Measurements from ENCODE around the gene ITGA4. TPM values are rescaled to one million over a fixed set of nuclear protein-coding genes. Genes with fewer than 3 reads are reported as not detected.
"Not testable (repeated sequence)": the region's sequence is repeated elsewhere in the genome, so short reads cannot be mapped to it uniquely, and the experiment has no call there.

ITGA4 gene
- polyA plus RNA-seq, 6 donors from 2014 or later = 129 to 160 (median 153) TPM

DNA sequence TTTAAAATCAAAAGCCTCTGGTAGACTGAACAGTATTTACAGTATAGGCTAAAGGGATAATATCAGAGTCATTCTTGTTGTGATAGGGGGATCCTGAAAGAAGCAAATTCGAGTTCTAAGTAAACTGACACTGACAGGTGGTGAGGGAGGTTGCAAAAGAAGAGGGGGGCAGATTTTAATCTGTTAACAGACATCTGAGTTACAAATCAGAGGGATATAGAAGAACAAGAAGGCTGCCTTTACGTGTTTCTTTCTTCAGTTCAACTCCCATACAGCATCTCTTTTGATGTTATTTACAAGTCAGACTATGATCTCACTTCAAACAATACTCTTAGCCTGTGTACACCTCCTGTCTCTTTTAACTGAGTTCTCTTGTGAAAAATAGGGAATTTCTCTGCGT is 16.3 kb upstream of the ITGA4 start:
- H3K9me3 Mint-ChIP-seq = no peaks in the 10 kb centered on the region
- DNase-seq = no peak
- no peak for ATAC-seq (ENCODE audit: low read depth in 2 of 2)
- no peak overlapping the region for H3K4me3 Mint-ChIP-seq
- H3K27me3 Mint-ChIP-seq = no peaks in the 10 kb centered on the region
- H3K4me1 Mint-ChIP-seq = peaks cover 24 to 43% (median 37%) of the 10 kb centered on the region in 3 donors
- H3K27ac Mint-ChIP-seq = peak overlapping the region in 2 of 6 donors; percentile 9 to 89
- no peaks in the 10 kb centered on the region for H3K36me3 Mint-ChIP-seq

DNA sequence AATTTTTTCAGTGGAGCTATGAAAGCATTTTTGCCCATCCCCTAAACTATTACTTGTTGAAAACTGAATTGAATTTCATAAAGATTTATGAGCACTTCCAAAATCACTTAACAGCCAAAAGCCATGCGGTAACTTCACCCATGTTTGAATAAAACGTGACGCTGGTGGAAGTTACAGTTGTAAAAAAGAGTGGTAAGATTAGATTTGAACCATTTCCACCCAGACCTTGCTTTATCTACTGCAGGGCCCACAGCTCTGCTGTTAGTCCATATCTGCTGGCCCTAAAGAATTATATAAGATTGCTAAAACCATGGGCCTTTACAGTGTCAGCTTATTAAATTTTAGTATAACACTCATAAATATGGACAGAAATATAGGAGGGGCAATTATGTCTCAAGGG is 15.5 kb upstream of the ITGA4 start:
- peak overlapping the region in 1 of 6 donors; percentile 78 for H3K27ac Mint-ChIP-seq
- H3K4me3 Mint-ChIP-seq = no peak overlapping the region
- no peaks in the 10 kb centered on the region for H3K27me3 Mint-ChIP-seq
- H3K36me3 Mint-ChIP-seq = no peaks in the 10 kb centered on the region
- ATAC-seq (ENCODE audit: low read depth in 2 of 2) = no peak
- peaks cover 24 to 44% (median 44%) of the 10 kb centered on the region in 3 donors for H3K4me1 Mint-ChIP-seq
- no peaks in the 10 kb centered on the region for H3K9me3 Mint-ChIP-seq
- no peak for DNase-seq

DNA sequence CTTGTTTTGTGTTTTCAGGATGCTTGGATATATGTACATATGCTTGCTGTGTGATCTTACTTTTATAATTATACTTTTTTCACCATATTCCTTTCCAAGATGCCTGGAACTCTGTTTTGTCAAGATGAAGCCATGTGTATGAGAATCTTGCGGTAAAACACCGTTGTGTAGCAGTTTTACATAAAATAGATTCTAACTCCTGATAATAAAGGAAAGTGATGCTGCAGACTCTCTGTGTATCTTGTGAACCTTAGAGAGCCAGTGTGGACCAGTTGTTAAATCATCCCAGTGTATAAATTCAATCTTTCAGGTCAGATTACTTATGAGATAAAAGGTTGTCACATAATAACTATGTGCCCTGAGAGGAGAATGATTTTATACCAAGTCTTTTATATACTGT is 12.5 kb upstream of the ITGA4 start:
- Mint-ChIP-seq H3K36me3 (no peaks in the 10 kb centered on the region), H3K27ac (peak overlapping the region in 1 of 6 donors; percentile 35), H3K9me3 (no peaks in the 10 kb centered on the region), H3K27me3 (no peaks in the 10 kb centered on the region), H3K4me3 (peak overlapping the region in 1 of 8 donors; percentile 6), H3K4me1 (peaks cover 26 to 36% (median 32%) of the 10 kb centered on the region in 3 donors)
- DNase-seq (no peak), ATAC-seq (ENCODE audit: low read depth in 2 of 2) (no peak)

DNA sequence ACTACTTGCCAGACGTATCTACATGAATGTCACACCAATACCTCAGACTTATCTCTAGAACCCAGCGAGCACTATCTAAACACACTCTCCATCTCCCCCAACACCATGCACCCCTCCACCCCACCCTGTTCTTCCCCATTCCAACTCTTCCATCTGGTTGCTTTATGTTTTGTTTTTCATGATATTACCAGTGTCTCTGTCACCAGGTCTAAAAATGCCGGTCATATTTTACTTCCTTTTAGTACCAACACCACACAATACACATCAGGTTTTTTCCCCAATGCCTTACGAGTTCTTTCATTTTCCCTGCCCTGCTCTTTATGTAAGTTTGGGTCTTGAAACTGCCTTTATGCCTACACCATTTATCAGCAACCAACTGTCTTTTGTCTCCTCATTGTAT is 10.2 kb upstream of the ITGA4 start:
- H3K4me1 Mint-ChIP-seq = peaks cover 26 to 42% (median 26%) of the 10 kb centered on the region in 3 donors
- ATAC-seq (ENCODE audit: low read depth in 2 of 2) = peak; percentile 91 to 98
- no peaks in the 10 kb centered on the region for H3K36me3 Mint-ChIP-seq
- H3K9me3 Mint-ChIP-seq = no peaks in the 10 kb centered on the region
- no peak for DNase-seq
- H3K27me3 Mint-ChIP-seq = no peaks in the 10 kb centered on the region
- H3K27ac Mint-ChIP-seq = peak overlapping the region in 5 of 6 donors; percentile 14 to 70 (median 38)
- H3K4me3 Mint-ChIP-seq = peak overlapping the region in 7 of 8 donors; percentile 4 to 63 (median 14)

DNA sequence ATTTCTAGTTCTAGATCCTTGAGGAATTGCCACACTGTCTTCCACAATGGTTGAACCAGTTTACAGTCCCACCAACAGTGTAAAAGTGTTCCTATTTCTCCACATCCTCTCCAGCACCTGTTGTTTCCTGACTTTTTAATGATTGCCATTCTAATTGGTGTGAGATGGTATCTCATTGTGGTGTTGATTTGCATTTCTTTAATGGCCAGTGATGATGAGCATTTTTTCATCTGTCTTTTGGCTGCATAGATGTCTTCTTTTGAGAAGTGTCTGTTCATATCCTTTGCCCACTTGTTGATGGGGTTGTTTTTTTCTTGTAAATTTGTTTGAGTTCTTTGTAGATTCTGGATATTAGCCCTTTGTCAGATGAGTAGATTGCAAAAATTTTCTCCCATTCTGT is 7.9 kb upstream of the ITGA4 start:
- DNase-seq; H3K27ac Mint-ChIP-seq; H3K36me3 Mint-ChIP-seq; ATAC-seq (ENCODE audit: low read depth in 2 of 2); H3K27me3 Mint-ChIP-seq; H3K4me3 Mint-ChIP-seq; H3K9me3 Mint-ChIP-seq: not testable (repeated sequence)
- H3K4me1 Mint-ChIP-seq = peaks cover 22 to 44% (median 26%) of the 10 kb centered on the region in 3 donors

DNA sequence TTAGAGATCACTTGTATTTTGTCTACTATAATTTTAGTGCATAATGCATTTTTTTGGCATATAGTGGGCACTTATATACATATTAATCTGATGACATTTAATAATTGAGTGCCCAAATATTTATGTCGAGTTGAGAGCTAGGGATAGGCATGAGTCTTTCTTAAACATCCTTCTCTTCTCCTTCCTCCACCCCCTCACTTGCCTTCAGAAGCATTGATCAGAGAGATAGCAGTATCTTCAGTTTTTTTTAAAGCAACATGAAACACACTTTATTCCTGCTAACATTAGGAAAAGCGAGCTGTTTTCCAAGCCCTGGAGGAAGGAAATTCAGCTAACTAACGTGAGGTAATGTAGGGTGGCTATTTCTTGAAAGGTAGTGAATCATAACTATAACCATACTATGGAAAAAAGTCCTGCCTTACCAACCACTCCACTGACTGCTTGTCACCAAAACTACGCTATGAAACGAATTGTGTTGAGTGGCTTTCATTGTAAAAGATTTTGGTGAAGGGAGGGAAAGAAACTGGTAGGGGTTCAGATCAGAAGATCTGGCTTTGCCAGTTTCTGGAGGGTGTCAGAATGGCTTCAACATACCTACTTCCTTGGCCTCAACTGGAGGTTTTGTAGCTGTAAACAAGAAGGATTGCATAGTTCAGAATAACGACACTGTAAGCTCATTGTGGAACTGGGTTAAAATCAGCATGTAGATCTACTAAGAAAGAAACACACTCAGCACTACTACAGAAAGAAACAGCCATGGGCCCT is 2.3 kb upstream of the ITGA4 start:
- DNase-seq = no peak
- Mint-ChIP-seq H3K4me1 (peaks cover 39 to 45% (median 40%) of the 10 kb centered on the region in 3 donors), H3K27ac (peak overlapping the region in 5 of 6 donors; percentile 10 to 94 (median 86)), H3K36me3 (peaks cover 0 to 9% of the 10 kb centered on the region in 2 donors), H3K27me3 (no peaks in the 10 kb centered on the region), H3K9me3 (peaks cover 0 to 5% (median 0%) of the 10 kb centered on the region in 7 donors), H3K4me3 (peak overlapping the region in 3 of 8 donors; percentile 91 to 100 (median 93))
- ATAC-seq (ENCODE audit: low read depth in 2 of 2) = no peak

DNA sequence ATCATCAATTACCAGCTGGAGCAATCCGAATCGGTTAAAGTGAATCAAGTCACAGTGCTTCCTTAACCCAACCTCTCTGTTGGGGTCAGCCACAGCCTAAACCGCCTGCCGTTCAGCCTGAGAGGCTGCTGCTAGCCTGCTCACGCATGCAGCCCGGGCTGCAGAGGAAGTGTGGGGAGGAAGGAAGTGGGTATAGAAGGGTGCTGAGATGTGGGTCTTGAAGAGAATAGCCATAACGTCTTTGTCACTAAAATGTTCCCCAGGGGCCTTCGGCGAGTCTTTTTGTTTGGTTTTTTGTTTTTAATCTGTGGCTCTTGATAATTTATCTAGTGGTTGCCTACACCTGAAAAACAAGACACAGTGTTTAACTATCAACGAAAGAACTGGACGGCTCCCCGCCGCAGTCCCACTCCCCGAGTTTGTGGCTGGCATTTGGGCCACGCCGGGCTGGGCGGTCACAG is 496 bp upstream of the ITGA4 start:
- H3K4me3 Mint-ChIP-seq = peak overlapping the region; percentile 91 to 100 (median 96)
- peaks cover 49 to 60% (median 55%) of the 10 kb centered on the region in 3 donors for H3K4me1 Mint-ChIP-seq
- DNase-seq (peak; percentile 92), ATAC-seq (ENCODE audit: low read depth in 2 of 2) (peak; percentile 80 to 84)
- H3K9me3 Mint-ChIP-seq = peaks cover 0 to 5% (median 0%) of the 10 kb centered on the region in 7 donors
- H3K27me3 Mint-ChIP-seq = no peaks in the 10 kb centered on the region
- H3K27ac Mint-ChIP-seq = peak overlapping the region; percentile 86 to 100 (median 98)
- H3K36me3 Mint-ChIP-seq = peaks cover 0 to 9% of the 10 kb centered on the region in 2 donors

DNA sequence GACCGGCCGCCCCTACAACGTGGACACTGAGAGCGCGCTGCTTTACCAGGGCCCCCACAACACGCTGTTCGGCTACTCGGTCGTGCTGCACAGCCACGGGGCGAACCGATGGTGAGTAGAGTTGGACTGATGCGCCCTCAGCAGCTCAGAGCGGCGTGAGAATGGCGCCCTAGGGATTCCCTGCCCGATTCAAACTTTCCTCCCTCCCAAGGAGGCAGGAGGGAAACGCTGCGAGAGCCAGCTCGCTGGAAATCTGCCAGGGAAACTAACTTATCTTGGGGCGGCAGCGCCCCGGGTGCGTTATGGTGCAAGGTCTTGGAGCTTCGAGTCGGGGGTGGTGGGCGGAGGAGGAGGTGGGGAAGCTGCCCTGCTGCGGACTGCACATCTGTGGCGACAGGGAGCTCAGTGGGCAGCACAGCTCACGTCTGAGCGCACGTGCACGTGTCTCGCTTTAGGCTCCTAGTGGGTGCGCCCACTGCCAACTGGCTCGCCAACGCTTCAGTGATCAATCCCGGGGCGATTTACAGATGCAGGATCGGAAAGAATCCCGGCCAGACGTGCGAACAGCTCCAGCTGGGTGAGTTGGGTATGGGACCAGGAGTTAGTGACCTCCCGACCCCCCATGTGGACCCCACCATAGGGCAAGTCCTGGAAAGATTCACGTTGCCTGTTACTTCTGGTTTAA is 697 bp downstream of the ITGA4 start:
- ATAC-seq (ENCODE audit: low read depth in 2 of 2) (peak in 1 of 2 donors; percentile 4), DNase-seq (peak; percentile 36)
- peaks cover 58 to 61% (median 59%) of the 10 kb centered on the region in 3 donors for H3K4me1 Mint-ChIP-seq

DNA sequence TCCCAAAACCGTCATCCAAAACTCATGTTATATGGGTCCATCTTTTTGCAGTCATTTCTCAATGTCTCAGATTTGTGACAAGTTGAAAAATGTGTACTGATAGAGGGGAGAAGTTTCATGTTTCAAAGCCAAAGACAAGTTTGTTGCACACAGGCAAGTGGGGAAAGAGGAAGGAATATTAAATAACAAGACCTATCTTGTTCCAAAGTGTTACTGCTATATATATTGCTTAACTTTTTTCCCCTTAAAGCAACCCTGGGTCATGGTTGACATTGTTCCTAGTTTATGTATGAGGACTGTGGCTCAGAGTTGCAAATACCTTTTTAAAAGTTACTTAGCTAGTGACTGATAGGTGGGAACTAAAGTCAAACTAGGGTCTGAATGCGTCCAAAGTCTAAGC is 1.7 kb downstream of the ITGA4 start:
- H3K4me1 Mint-ChIP-seq = peaks cover 68 to 71% (median 69%) of the 10 kb centered on the region in 3 donors
- peaks cover 11 to 19% of the 10 kb centered on the region in 2 donors for H3K36me3 Mint-ChIP-seq
- peak overlapping the region; percentile 86 to 100 (median 95) for H3K27ac Mint-ChIP-seq
- DNase-seq (no peak), ATAC-seq (ENCODE audit: low read depth in 2 of 2) (no peak)
- H3K9me3 Mint-ChIP-seq = peaks cover 0 to 5% (median 0%) of the 10 kb centered on the region in 7 donors
- H3K27me3 Mint-ChIP-seq = no peaks in the 10 kb centered on the region
- peak overlapping the region; percentile 91 to 100 (median 96) for H3K4me3 Mint-ChIP-seq

More for the DNA sequence above, 697 bp downstream of the ITGA4 start:
- peaks cover 0 to 5% (median 0%) of the 10 kb centered on the region in 7 donors for H3K9me3 Mint-ChIP-seq
- peak overlapping the region; percentile 91 to 100 (median 96) for H3K4me3 Mint-ChIP-seq
- no peaks in the 10 kb centered on the region for H3K27me3 Mint-ChIP-seq
- H3K27ac Mint-ChIP-seq = peak overlapping the region; percentile 86 to 100 (median 95)
- peaks cover 1 to 12% of the 10 kb centered on the region in 2 donors for H3K36me3 Mint-ChIP-seq

DNA sequence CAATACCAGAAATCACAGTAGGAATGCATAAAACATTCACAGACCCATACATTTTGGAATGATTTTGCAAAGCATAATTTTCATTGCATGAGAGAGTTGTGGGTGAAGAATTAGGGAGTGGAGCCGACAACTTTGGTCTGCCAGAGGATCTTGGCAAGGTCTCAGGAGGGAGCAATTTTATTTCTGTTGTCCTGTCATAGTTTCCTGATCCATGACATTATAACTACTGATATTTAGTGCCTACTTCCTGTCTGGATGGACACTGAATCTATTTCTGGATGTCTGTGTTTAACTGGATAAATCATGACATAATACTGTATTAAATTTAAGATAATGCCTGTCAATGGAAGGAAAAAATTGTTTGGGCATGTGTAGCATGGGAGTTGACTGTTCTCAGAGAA is 2.4 kb downstream of the ITGA4 start:
- Mint-ChIP-seq H3K4me1 (peaks cover 70 to 72% (median 71%) of the 10 kb centered on the region in 3 donors), H3K27me3 (no peaks in the 10 kb centered on the region), H3K9me3 (peaks cover 0 to 5% (median 0%) of the 10 kb centered on the region in 7 donors), H3K36me3 (peaks cover 18 to 19% of the 10 kb centered on the region in 2 donors), H3K4me3 (peak overlapping the region; percentile 91 to 100 (median 96)), H3K27ac (peak overlapping the region; percentile 86 to 100 (median 95))
- DNase-seq (no peak), ATAC-seq (ENCODE audit: low read depth in 2 of 2) (no peak)

DNA sequence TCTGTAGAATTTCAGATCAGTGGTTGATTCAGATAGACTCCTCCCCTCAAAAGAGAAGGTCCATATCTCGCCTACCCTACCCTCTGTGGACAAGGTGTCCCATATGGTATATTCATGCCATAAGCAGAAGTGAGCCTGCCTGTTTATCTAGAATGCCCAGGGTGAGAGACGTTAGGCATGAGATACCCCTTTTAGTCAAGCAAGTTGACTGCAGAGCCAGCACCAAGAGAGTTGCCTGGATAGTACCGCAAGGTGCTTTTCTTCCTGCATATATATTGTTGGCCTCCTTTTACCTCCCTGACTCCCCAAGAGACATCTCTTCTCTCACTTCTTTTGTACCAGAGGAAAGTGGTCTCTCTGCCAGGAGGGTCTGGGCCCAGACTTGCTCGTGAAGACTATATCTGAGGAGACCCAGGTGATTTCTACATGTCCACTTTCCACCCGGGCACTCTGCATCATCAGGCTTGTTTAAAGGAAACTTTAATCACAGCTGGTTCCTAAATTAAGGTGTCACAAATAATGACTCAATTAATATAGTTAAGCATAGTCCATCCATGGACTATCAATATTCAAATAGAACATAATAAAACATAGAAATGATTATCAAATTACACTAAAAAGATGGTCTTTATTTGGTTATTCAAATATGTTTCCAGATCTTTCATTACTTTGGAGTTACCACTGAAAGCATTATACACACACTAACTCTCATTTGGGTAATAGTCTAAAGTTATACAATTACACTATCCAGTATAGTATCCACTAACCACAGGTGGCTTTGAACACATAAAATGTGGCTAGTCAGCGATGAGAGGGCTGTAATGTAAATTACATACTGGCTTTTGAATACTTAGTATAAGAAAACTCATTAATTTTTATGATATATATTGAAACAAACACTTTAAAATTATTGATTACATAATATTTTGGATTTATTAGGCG is 4.1 kb downstream of the ITGA4 start:
- H3K36me3 Mint-ChIP-seq = peaks cover 19% of the 10 kb centered on the region in 2 donors
- H3K4me1 Mint-ChIP-seq = peaks cover 64 to 70% (median 69%) of the 10 kb centered on the region in 3 donors
- peak overlapping the region; percentile 91 to 100 (median 96) for H3K4me3 Mint-ChIP-seq
- H3K27me3 Mint-ChIP-seq = no peaks in the 10 kb centered on the region
- DNase-seq = no peak
- no peak for ATAC-seq (ENCODE audit: low read depth in 2 of 2)
- H3K9me3 Mint-ChIP-seq = no peaks in the 10 kb centered on the region
- peak overlapping the region; percentile 86 to 98 (median 92) for H3K27ac Mint-ChIP-seq

DNA sequence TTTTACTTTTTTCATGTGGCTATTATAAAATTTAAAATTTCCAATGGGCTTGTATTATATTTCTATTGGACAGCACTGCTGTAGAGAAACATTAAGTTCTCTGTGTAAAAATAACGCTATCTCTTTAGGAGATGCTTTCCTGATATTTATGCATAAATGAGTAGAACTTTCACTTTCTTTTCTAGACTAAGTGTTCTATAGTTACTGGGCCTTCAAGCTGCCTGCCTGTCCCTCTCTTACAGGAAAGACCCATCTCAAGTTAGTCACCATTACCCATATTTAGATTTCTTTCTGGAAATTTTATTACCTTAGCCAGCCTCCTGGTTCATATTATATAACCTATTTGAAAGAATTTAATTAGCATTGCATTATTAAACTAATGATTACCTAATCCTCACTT is 4.8 kb downstream of the ITGA4 start:
- Mint-ChIP-seq H3K9me3 (no peaks in the 10 kb centered on the region), H3K36me3 (peaks cover 19% of the 10 kb centered on the region in 2 donors), H3K4me3 (peak overlapping the region; percentile 30 to 100 (median 58)), H3K27ac (peak overlapping the region in 5 of 6 donors; percentile 33 to 86 (median 58)), H3K4me1 (peaks cover 60 to 66% (median 66%) of the 10 kb centered on the region in 3 donors), H3K27me3 (no peaks in the 10 kb centered on the region)
- DNase-seq (no peak), ATAC-seq (ENCODE audit: low read depth in 2 of 2) (no peak)
